Activated CD4-positive, alpha-beta memory T cell treated with anti-CD3 and anti-CD28 coated beads for 36 hours (primary cell): ENCODE measurements around the gene ZCRB1. TPM values are rescaled to one million over a fixed set of nuclear protein-coding genes. Genes with fewer than 3 reads are reported as not detected.

ENCODE experiments used
- CTCF ChIA-PET: fragments of 350-600 bp; sonication (Branson Sonifier 250); formaldehyde crosslinking; loops from one replicate; lab custom pipeline; 2021; ENCODE audit warnings: antibody characterized with exemption, inconsistent platforms; lab: Charles Lee
- POLR2A ChIA-PET: fragments of 350-600 bp; sonication (Branson Sonifier 250); formaldehyde crosslinking; loops from one replicate; lab custom pipeline; 2021; ENCODE audit warnings: antibody characterized with exemption; lab: Charles Lee
- DNase-seq: peaks from one replicate; pipeline ENCODE4 v3.0.0-alpha.2; 2020
- H3K27ac Mint-ChIP-seq: one replicate; pipeline ENCODE4 v1.8.0; 2021; ENCODE audit warnings: mixed read lengths
- H3K27me3 Mint-ChIP-seq: one replicate; pipeline ENCODE4 v1.8.0; 2021; ENCODE audit warnings: mixed read lengths
- H3K36me3 Mint-ChIP-seq: one replicate; pipeline ENCODE4 v1.8.0; 2021; ENCODE audit warnings: mixed read lengths
- H3K4me1 Mint-ChIP-seq: one replicate; pipeline ENCODE4 v1.8.0; 2021; ENCODE audit warnings: low read depth, mixed read lengths
- H3K4me3 Mint-ChIP-seq: one replicate; pipeline ENCODE4 v1.8.0; 2021; ENCODE audit warnings: mild to moderate bottlenecking, mixed read lengths
- H3K9me3 Mint-ChIP-seq: one replicate; pipeline ENCODE4 v1.8.0; 2021; ENCODE audit warnings: mixed read lengths
- intact Hi-C: fragments of 100-400 bp; cut with micrococcal nuclease; formaldehyde crosslinking; loops from one replicate; pipeline ENCODE4 v1.15.1; 2023
- microRNA-seq: library from miRNA; unstranded; fragments of <30 nt; microRNA quantifications from one replicate; pipeline ENCODE4 v1.2.0, GENCODE V29; 2022; ENCODE audit warnings: borderline number of aligned reads, borderline microRNAs expressed, borderline replicate concordance
- total RNA-seq, 2 experiments: library from RNA; stranded (reverse); gene quantifications; one replicate each; pipeline ENCODE4 v1.2.3, GENCODE V29; 2021

Gene ZCRB1
- total RNA-seq, 2 experiments from 2014 or later = 80.1 to 88.1 TPM

DNA sequence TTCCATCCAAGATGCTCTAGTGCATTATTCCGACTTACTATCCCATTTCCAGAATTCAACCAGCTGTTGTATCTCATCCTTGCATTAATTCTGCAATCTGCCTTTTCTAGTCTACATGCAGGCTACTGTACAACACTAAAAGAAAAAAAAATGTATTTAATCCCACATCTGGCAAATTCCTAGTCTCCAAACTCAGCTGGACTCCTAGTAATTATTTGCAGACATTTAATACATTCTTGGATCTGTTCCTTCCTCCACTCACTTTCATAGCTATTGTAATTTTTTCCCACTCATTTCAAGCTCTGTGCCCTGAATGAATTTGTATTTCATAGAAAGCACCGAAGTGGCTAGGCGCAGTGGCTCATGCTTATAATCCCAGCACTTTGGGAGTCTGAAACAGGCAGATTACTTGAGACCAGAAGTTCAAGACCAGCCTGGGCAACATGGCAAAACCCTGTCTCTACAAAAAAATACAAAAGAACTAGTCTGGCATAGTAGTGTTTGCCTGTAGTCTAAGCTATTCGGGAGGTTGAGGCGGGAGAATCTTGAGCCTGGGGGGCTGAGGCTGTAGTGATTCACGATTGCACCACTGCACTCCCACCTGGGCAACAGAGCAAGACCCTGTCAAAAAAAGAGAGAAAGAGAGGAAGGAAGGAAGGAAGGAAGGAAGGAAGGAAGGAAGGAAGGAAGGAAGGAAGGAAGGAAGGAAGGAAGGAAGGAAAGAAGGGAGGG lies 48.3 kb downstream of the ZCRB1 start:
- Mint-ChIP-seq H3K36me3 (peaks cover 1% of the 10 kb centered on the region), H3K9me3 (peaks cover 1% of the 10 kb centered on the region), H3K27ac (no peak overlapping the region), H3K4me1 (no peaks in the 10 kb centered on the region), H3K27me3 (peaks cover 6% of the 10 kb centered on the region), H3K4me3 (no peak overlapping the region)
- POLR2A ChIA-PET = no interaction called here
- CTCF ChIA-PET = interaction anchor here (0.6 kb wide), 1 partner anchor 120 kb away, joined by 3 read pairs; no protein-coding TSS in a partner anchor
- DNase-seq = no peak
- intact Hi-C loops = no loop called here

DNA sequence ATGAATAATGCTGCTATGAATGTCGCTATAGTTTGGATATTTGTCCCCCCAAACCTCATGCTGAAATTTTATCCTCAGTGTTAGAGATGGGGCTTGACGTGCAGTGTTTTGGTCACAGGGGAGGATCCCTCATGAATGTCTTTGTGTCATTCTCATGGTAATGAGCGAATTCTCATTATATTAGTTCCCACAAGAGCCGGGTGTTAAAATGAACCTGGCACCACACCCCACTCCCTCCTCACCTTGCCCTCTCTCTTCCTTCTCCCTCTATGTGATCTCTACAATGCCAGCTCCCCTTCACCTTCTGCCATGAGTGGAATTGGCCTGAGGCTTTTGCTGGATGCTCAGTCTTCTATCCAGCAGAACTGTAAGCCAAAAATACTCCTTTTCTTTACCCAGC lies 50.4 kb downstream of the ZCRB1 start:
- ChIA-PET CTCF (no interaction called here), POLR2A (no interaction called here)
- H3K4me1 Mint-ChIP-seq = peaks cover 4% of the 10 kb centered on the region
- H3K27ac Mint-ChIP-seq = no peak overlapping the region
- H3K27me3 Mint-ChIP-seq = peaks cover 7% of the 10 kb centered on the region
- peaks cover 2% of the 10 kb centered on the region for H3K9me3 Mint-ChIP-seq
- intact Hi-C loops = no loop called here
- H3K4me3 Mint-ChIP-seq = no peak overlapping the region
- H3K36me3 Mint-ChIP-seq = peaks cover 1% of the 10 kb centered on the region
- DNase-seq = no peak

DNA sequence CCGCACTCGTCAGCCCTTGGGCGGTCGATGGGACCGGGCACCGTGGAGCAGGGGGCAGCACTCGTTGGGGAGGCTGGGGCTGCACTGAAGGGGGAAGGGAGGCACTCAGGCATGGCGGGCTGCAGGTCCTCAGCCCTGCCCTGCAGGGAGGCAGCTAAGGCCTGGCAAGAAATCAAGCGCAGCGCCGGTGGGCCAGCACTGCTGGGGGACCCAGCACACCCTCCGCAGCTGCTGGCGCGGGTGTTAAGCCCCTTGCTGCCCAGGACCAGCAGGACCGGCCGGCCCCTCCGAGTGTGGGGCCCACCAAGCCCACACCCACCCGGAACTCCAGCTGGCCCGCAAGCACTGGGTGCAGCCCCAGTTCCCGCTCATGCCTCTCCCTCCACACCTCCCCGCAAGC lies 52.2 kb downstream of the ZCRB1 start:
- ChIA-PET POLR2A (no interaction called here), CTCF (no interaction called here)
- intact Hi-C loops = no loop called here
- Mint-ChIP-seq H3K36me3 (peaks cover under 1% of the 10 kb centered on the region), H3K9me3 (peaks cover 2% of the 10 kb centered on the region), H3K27ac (no peak overlapping the region), H3K4me1 (peaks cover 4% of the 10 kb centered on the region), H3K27me3 (peaks cover 7% of the 10 kb centered on the region), H3K4me3 (no peak overlapping the region)
- no peak for DNase-seq

DNA sequence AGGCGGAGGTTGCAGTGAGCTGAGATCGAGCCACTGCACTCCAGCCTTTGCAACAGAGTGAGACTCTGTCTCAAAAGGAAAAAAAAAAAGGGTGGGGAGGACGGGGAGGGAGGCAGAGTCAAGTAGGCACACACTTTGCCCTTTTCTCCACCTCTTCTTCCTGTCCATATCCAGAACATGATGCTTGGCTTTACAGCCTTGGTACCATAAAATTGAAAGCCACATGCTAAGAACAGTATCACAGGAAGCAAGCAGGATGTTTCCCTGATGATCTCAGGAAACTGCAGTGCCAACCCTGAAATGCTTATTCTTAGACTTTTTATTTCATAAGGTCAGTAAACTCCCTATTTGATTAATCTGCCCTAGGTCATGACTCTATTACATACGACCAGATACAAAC lies 55.3 kb downstream of the ZCRB1 start:
- Mint-ChIP-seq H3K9me3 (peaks cover 2% of the 10 kb centered on the region), H3K27ac (no peak overlapping the region), H3K4me3 (no peak overlapping the region), H3K36me3 (no peaks in the 10 kb centered on the region), H3K4me1 (peaks cover 4% of the 10 kb centered on the region), H3K27me3 (peaks cover 6% of the 10 kb centered on the region)
- ChIA-PET CTCF (no interaction called here), POLR2A (no interaction called here)
- no peak for DNase-seq
- intact Hi-C loops = no loop called here

DNA sequence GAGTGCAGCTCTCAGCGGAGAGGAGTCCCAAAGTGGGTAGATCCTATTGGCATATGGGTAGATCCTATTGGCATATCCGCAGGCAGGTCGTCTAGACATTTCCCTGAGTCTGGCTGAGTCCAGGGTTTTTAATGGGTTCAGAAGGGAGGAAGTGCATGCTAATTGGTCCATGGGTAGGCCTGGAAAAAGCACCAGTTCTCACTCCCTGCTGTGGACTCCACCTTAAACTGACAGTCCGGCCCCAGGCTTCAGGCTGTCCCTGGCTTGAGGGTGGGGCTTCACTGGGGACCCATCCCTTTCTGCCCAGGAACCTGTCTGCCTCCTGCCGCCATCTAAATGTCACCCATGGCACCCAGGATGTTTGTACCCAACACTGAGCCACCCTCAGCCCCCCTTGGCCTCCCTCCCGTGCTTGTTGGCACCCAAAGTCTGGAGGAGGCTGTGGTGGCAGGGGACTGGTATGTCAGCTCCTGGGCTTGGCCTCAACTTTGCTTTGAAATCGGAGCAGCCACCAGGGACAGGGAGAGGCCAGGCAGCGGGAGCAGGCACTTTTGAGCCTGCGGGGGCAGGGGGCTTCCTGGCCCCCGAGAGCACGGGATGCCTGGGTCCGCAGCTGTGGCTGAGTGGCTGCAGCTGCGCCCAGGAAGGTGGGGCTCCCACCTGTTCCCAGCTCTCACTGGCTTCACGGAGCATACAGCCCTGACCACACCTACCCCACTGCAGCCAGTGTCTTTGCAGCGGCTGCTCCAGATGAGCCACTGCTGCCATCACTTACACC lies 58.3 kb downstream of the ZCRB1 start:
- ChIA-PET POLR2A (no interaction called here), CTCF (no interaction called here)
- DNase-seq = no peak
- Mint-ChIP-seq H3K4me3 (no peak overlapping the region), H3K27me3 (peaks cover 2% of the 10 kb centered on the region), H3K36me3 (no peaks in the 10 kb centered on the region), H3K4me1 (peaks cover 6% of the 10 kb centered on the region), H3K9me3 (peaks cover under 1% of the 10 kb centered on the region), H3K27ac (no peak overlapping the region)
- intact Hi-C loops = no loop called here

DNA sequence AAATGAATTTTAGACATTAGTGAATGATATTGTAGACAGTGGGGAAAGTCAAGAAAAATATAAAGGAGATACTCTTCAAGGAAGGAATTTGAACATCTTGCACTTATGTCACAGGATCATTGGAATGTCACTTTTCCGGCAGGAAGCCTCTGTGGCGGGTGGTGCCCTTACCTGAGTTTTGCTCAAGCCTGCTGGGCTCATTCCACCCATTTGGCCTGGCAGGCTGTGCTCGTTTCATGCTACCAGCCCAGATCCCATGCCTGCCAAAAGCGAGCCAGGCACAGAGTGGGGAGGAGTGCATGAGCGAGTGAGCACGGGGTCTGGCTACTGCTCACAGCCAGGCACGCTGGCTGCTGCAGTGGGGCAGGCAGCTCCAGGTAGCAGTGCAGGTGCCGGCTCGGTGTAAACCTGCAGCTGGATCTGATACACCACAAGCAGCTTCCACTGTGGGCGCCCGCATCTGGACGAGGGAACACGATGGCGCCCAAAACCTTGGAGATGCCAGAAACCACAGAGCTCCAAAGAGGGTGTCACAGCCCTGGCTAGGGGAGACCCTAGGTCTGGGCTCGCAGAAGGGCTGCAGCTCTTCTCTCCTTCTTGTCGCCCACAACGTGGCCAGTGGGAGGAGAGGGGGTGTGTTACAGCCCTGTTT lies 59.2 kb downstream of the ZCRB1 start:
- Mint-ChIP-seq H3K4me1 (peaks cover 8% of the 10 kb centered on the region), H3K4me3 (no peak overlapping the region), H3K27ac (no peak overlapping the region), H3K36me3 (no peaks in the 10 kb centered on the region), H3K27me3 (no peaks in the 10 kb centered on the region), H3K9me3 (no peaks in the 10 kb centered on the region)
- CTCF ChIA-PET = no interaction called here
- POLR2A ChIA-PET = no interaction called here
- intact Hi-C loops = no loop called here
- DNase-seq = no peak

DNA sequence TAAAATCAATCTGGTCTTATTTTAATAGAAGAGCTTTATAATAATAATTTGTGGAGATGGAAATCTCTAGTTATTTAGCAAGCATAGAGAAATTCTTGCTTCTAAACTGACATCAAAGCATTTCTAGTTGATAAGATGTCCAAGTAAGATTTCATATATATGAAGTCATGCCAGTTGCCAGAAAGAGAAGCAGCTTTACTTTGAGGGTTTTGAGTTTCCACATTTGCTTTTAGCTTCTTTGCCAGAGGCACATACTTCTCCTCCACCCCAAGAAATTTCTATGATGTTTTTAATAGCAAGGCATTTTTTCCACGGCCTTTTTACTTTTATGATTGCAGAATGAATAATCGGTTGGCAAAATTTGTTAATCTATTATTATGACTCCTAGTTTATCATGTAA lies 63.6 kb downstream of the ZCRB1 start:
- H3K4me3 Mint-ChIP-seq = no peak overlapping the region
- no peaks in the 10 kb centered on the region for H3K27me3 Mint-ChIP-seq
- no peaks in the 10 kb centered on the region for H3K9me3 Mint-ChIP-seq
- POLR2A ChIA-PET = no interaction called here
- H3K27ac Mint-ChIP-seq = no peak overlapping the region
- intact Hi-C loops = loop anchor here (5.0 kb wide), 1 partner anchor 35 kb away; no protein-coding TSS in a partner anchor
- peaks cover 4% of the 10 kb centered on the region for H3K4me1 Mint-ChIP-seq
- CTCF ChIA-PET = interaction anchor here (1.1 to 1.6 kb wide), 2 partner anchors 70 to 110 kb away, joined by 4 to 5 read pairs; no protein-coding TSS in a partner anchor
- DNase-seq = no peak
- no peaks in the 10 kb centered on the region for H3K36me3 Mint-ChIP-seq

Small RNAs within 50 kb of the gene (microRNA-seq; reads per million reads assigned to microRNA genes)
- gene MIR7851 = not detected

Other genes with a start within 250 kb of the ZCRB1 start
- 1 to 10 TPM; 7.0 to 8.3 TPM for gene GXYLT1, start 181.2 kb downstream of the ZCRB1 start, total RNA-seq
- gene YAF2, start 87.8 kb downstream of the ZCRB1 start, total RNA-seq = 10 to 100 TPM; 39.5 to 40.5 TPM
- 10 to 100 TPM; 79.9 to 81.3 TPM for gene PPHLN1, start 73 bp upstream of the ZCRB1 start, total RNA-seq